Prostate gland (tissue), 2 donors: ENCODE data around the gene GPR141. TPM values are rescaled to one million over a fixed set of nuclear protein-coding genes. Genes with fewer than 3 reads are reported as not detected.

ENCODE experiments used
- DNase-seq: peaks from one replicate; pipeline ENCODE4 v3.0.0-alpha.2; 2019; ENCODE audit warnings: low spot score
- H3K27ac ChIP-seq, 2 donors: fragments of 200-600 bp; sonication (generic); 2 replicates each; pipeline ENCODE4 v1.5.1; 2017 to 2019
- H3K27me3 ChIP-seq: fragments of 200-600 bp; sonication (generic); replicated peaks from 2 replicates; pipeline ENCODE4 v1.5.1; 2019; ENCODE audit not compliant: insufficient read depth
- H3K36me3 ChIP-seq, 2 donors: fragments of 200-600 bp; sonication (generic); 1 replicate in 1 of 2; 2 replicates in 1 of 2; pipeline versions ENCODE4 v1.5.1 to v1.8.1; 2017 to 2019
- H3K4me1 ChIP-seq: fragments of 200-600 bp; sonication (generic); replicated peaks from 2 replicates; pipeline ENCODE4 v1.5.1; 2019
- H3K4me3 ChIP-seq, 2 donors: fragments of 200-600 bp; sonication (generic); 2 replicates each; pipeline ENCODE4 v1.5.1; 2017 to 2019
- H3K9me3 ChIP-seq: fragments of 200-600 bp; sonication (generic); 2 replicates; pipeline ENCODE4 v1.5.1; 2017
- POLR2A ChIP-seq: fragments of 450-650 bp; IDR thresholded peaks from one replicate; pipeline ENCODE4 v1.6.1; 2016; ENCODE audit warnings: antibody characterized with exemption, mild to moderate bottlenecking
- POLR2AphosphoS5 ChIP-seq: sonication (generic); formaldehyde crosslinking; IDR thresholded peaks from one replicate; pipeline ENCODE4 v1.6.1; 2017; ENCODE audit warnings: antibody characterized with exemption
- WGBS: methylation state at CpG from one replicate; pipeline ENCODE4 v1.1.5; 2018; 5-methylcytosine and 5-hydroxymethylcytosine counted together
- intact Hi-C: fragments of 100-400 bp; cut with DNase I; formaldehyde crosslinking; loops from one replicate; pipeline ENCODE4 v1.14.2; 2022
- total RNA-seq, 2 donors: library from RNA; depleted of rRNA; stranded (reverse); fragments of >200 nt; gene quantifications; one replicate each; pipeline ENCODE4 v1.1.0, GENCODE V29; 2016
- TF ChIP-seq, protein P1 (sequence below), 4 experiments: fragments of 200-600 bp in 2 of 4; fragments of 450-650 bp in 2 of 4; sonication (generic) in 2 of 4; IDR thresholded peaks; 1 replicate in 3 of 4; 2 replicates in 1 of 4; pipeline ENCODE4 v1.5.1; 2016 to 2019; ENCODE audit warnings: antibody characterized with exemption in 4 of 4, mild to moderate bottlenecking in 2 of 4, moderate library complexity in 2 of 4

GPR141 gene
- total RNA-seq = 1 to 10 TPM in 1 of 2 donors, under 1 TPM in 1; 0.36 to 1.1 TPM

GRCh38 chr7:37683246-37684120 is at the start of gene GPR141:
Gene GPR141 (plus strand): TSS chr7:37683766. CDS start chr7:37740394, 56,628 bp downstream.
- Histone ChIP-seq H3K27ac (no peak within 1 kb of the TSS), H3K36me3 (no peaks in the 10 kb centered on the region), H3K4me3 (no peak within 1 kb of the TSS), H3K4me1 (no peaks in the 10 kb centered on the region), H3K27me3 (no peaks in the 10 kb centered on the region), H3K9me3 (no peaks in the 10 kb centered on the region)
- TF ChIP-seq POLR2A = no peak
- no peak for TF ChIP-seq POLR2AphosphoS5
- TF ChIP-seq, protein P1, sequence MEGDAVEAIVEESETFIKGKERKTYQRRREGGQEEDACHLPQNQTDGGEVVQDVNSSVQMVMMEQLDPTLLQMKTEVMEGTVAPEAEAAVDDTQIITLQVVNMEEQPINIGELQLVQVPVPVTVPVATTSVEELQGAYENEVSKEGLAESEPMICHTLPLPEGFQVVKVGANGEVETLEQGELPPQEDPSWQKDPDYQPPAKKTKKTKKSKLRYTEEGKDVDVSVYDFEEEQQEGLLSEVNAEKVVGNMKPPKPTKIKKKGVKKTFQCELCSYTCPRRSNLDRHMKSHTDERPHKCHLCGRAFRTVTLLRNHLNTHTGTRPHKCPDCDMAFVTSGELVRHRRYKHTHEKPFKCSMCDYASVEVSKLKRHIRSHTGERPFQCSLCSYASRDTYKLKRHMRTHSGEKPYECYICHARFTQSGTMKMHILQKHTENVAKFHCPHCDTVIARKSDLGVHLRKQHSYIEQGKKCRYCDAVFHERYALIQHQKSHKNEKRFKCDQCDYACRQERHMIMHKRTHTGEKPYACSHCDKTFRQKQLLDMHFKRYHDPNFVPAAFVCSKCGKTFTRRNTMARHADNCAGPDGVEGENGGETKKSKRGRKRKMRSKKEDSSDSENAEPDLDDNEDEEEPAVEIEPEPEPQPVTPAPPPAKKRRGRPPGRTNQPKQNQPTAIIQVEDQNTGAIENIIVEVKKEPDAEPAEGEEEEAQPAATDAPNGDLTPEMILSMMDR (IDR thresholded peaks at IDR 0.05) = no peak
- WGBS = 32% methylated on average over 2 of the region's 2 CpGs
- intact Hi-C loops = no loop called here
- no peak for DNase-seq

- H3K27ac ChIP-seq = no peak overlapping the region
- no peaks in the 10 kb centered on the region for H3K9me3 ChIP-seq
- H3K36me3 ChIP-seq = no peaks in the 10 kb centered on the region
- TF ChIP-seq, protein P1 (IDR thresholded peaks at IDR 0.05) = no peak
- TF ChIP-seq POLR2A = no peak
- TF ChIP-seq POLR2AphosphoS5 = no peak
- DNase-seq = no peak
- H3K4me1 ChIP-seq = no peaks in the 10 kb centered on the region
- intact Hi-C loops = no loop called here
- H3K27me3 ChIP-seq = no peaks in the 10 kb centered on the region
- no peak overlapping the region for H3K4me3 ChIP-seq
Measured at GRCh38 chr7:37635346-37635745, 48.2 kb upstream of the GPR141 start.

- 56% methylated on average over 6 of the region's 6 CpGs for WGBS
- Histone ChIP-seq H3K4me1 (no peaks in the 10 kb centered on the region), H3K9me3 (no peaks in the 10 kb centered on the region), H3K27me3 (no peaks in the 10 kb centered on the region), H3K4me3 (no peak overlapping the region), H3K27ac (no peak overlapping the region), H3K36me3 (no peaks in the 10 kb centered on the region)
- TF ChIP-seq POLR2A = no peak
- TF ChIP-seq, protein P1 (IDR thresholded peaks at IDR 0.05) = no peak
- TF ChIP-seq POLR2AphosphoS5 = no peak
- intact Hi-C loops = no loop called here
- DNase-seq = no peak
Measured at GRCh38 chr7:37642028-37642540, 41.5 kb upstream of the GPR141 start.

DNA sequence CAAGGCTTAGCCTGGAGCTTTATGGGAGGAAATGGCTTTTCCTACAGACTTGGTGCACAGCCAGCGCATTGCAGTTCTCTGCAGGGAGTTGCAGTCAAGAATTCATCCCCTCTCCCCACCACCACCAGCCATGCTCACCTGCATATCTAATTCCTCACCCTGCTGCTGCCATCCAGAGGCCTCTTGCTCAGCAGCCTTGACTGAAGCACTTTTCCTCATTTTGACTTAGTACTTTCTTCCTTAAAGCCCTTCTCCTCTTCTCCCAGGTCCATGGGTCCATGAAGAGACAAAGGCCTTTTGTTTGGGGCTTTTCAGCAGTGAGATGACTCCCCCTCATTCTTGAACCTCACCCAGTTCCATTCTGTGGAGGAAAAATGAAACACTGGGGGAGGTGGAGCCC is 39.7 kb upstream of the GPR141 start:
- no peaks in the 10 kb centered on the region for H3K4me1 ChIP-seq
- intact Hi-C loops = no loop called here
- no peak overlapping the region for H3K4me3 ChIP-seq
- H3K36me3 ChIP-seq = no peaks in the 10 kb centered on the region
- no peak overlapping the region for H3K27ac ChIP-seq
- no peak for DNase-seq
- no peaks in the 10 kb centered on the region for H3K9me3 ChIP-seq
- WGBS = 87% methylated on average over 1 of the region's 1 CpG
- no peaks in the 10 kb centered on the region for H3K27me3 ChIP-seq
- TF ChIP-seq, protein P1 (IDR thresholded peaks at IDR 0.05) = no peak
- no peak for TF ChIP-seq POLR2A
- no peak for TF ChIP-seq POLR2AphosphoS5
